GM12878 (cell line): Measurements from ENCODE around the gene YBX2. TPM values are rescaled to one million over a fixed set of nuclear protein-coding genes. Genes with fewer than 3 reads are reported as not detected.
A peak's percentile ranks its signal among the peaks of the same experiment; 100 is the strongest.

ENCODE experiments used
- BCLAF1 ChIP-seq: fragments of 450-650 bp; IDR thresholded peaks from 2 replicates; pipeline ENCODE4 v1.6.1; 2017; ENCODE audit warnings: antibody characterized with exemption, mild to moderate bottlenecking, moderate library complexity
- CBX5 ChIP-seq: sonication (generic); IDR thresholded peaks from 2 replicates; pipeline ENCODE4 v1.6.1; 2016; ENCODE audit warnings: low read depth, moderate library complexity, mild to moderate bottlenecking, inconsistent platforms
- E4F1 ChIP-seq: fragments of 450-650 bp; IDR thresholded peaks from 2 replicates; pipeline ENCODE4 v1.6.1; 2018; ENCODE audit warnings: borderline replicate concordance, mild to moderate bottlenecking; ENCODE audit not compliant: partially characterized antibody
- EZH2 ChIP-seq: IDR thresholded peaks from 2 replicates; pipeline ENCODE4 v1.6.1; 2012; ENCODE audit warnings: low read depth, mild to moderate bottlenecking, control low read depth, inconsistent platforms, low read length, borderline replicate concordance; ENCODE audit not compliant: control insufficient read depth
- MLLT1 ChIP-seq: fragments of 450-650 bp; IDR thresholded peaks from 2 replicates; pipeline ENCODE4 v1.6.1; 2016; ENCODE audit warnings: mild to moderate bottlenecking
- PKNOX1 ChIP-seq: fragments of 450-650 bp; IDR thresholded peaks from 2 replicates; pipeline ENCODE4 v1.6.1; 2016; ENCODE audit warnings: mild to moderate bottlenecking
- PRDM15 ChIP-seq: fragments of 450-650 bp; formaldehyde crosslinking; IDR thresholded peaks from 2 replicates; pipeline ENCODE4 v1.4.0; 2020; ENCODE audit warnings: mild to moderate bottlenecking, moderate library complexity
- RAD51 ChIP-seq: fragments of 450-650 bp; IDR thresholded peaks from 2 replicates; pipeline ENCODE4 v1.6.1; 2016; ENCODE audit warnings: moderate library complexity, mild to moderate bottlenecking, inconsistent platforms
- ZNF592 ChIP-seq: fragments of 450-650 bp; IDR thresholded peaks from 2 replicates; pipeline ENCODE4 v1.6.1; 2017; ENCODE audit warnings: mild to moderate bottlenecking, moderate library complexity
- ZSCAN29 ChIP-seq: fragments of 450-650 bp; IDR thresholded peaks from 2 replicates; pipeline ENCODE4 v1.6.1; 2017; ENCODE audit warnings: mild to moderate bottlenecking, moderate library complexity
- polyA plus RNA-seq, 11 experiments: library from polyadenylated mRNA; depleted of rRNA in 4 of 11; unstranded in 6 of 11; stranded (reverse) in 5 of 11; fragments of >200 nt; fragmentation: Nextera tagmentation in 4 of 11; fragmentation: Illumina TruSeq in 1 of 11; extraction: Ambion mirVana in 4 of 11; extraction: Trizol in 1 of 11; gene quantifications; 1 replicate in 1 of 11; 2 replicates in 10 of 11; pipeline versions ENCODE4 v1.2.1 to v1.2.3, GENCODE V29; 2011 to 2016; ENCODE audit warnings: inconsistent platforms in 2 of 11, missing spikeins in 2 of 11, low read depth in 1 of 11
- total RNA-seq, 4 experiments: library from RNA; depleted of rRNA in 3 of 4; stranded (reverse); fragments of >200 nt in 3 of 4; fragmentation: Illumina TruSeq in 1 of 4; extraction: Trizol in 1 of 4; gene quantifications; 2 replicates each; pipeline versions ENCODE4 v1.2.1 to v1.2.3, GENCODE V29; 2013 to 2021

YBX2 gene
- total and polyA plus RNA-seq, 10 of the 15 experiments (the other 5 are each of a cell fraction or from before 2014, with no cell fraction given): not detected

- TF ChIP-seq MLLT1: 0 out of 2 replicates have a peak, but pooled peaks have one; percentile 50
- TF ChIP-seq BCLAF1: no peak
- TF ChIP-seq E4F1: peak; percentile 82
- peak; percentile 58; the same call in 1 of the 2 replicates for TF ChIP-seq PKNOX1
- TF ChIP-seq CBX5: no peak
- TF ChIP-seq ZSCAN29: no peak
- TF ChIP-seq ZNF592: no peak
- no peak for TF ChIP-seq PRDM15
- no peak for TF ChIP-seq RAD51
- no peak for TF ChIP-seq EZH2
Measured at GRCh38 chr17:7239091-7240027, 55.1 kb downstream of the YBX2 start, which contains the start of gene PHF23 (continued).
